SK-N-DZ (cell line): ENCODE data around the gene AP1AR.
"Not testable (repeated sequence)": the region's sequence is repeated elsewhere in the genome, so short reads cannot be mapped to it uniquely, and the experiment has no call there.

ENCODE experiments used
- DNase-seq: peaks from one replicate; pipeline ENCODE4 v3.0.0-alpha.2; 2015; ENCODE audit warnings: low spot score

Gene AP1AR

GRCh38 chr4:112279025-112279881 is 47.7 kb downstream of the AP1AR start:
- DNase-seq = no peak

- no peak for DNase-seq
These were observed 48.3 kb downstream of the AP1AR start for GRCh38 chr4:112279882-112280315.

GRCh38 chr4:112280386-112281056 is 48.9 kb downstream of the AP1AR start:
- DNase-seq = no peak

GRCh38 chr4:112281895-112282398 is 50.4 kb downstream of the AP1AR start:
- DNase-seq = not testable (repeated sequence)

GRCh38 chr4:112282860-112283667 is 51.5 kb downstream of the AP1AR start:
- no peak for DNase-seq

GRCh38 chr4:112284166-112284565 is 52.6 kb downstream of the AP1AR start:
- DNase-seq = no peak

- no peak for DNase-seq
These were observed 53.2 kb downstream of the AP1AR start for GRCh38 chr4:112284662-112285411.

- DNase-seq = no peak
These were observed 55.8 kb downstream of the AP1AR start for GRCh38 chr4:112287258-112287989.

- DNase-seq = no peak
These were observed 56.9 kb downstream of the AP1AR start for GRCh38 chr4:112288455-112288854.

- no peak for DNase-seq
These were observed 58.0 kb downstream of the AP1AR start for GRCh38 chr4:112289407-112290253.

- DNase-seq = no peak
These were observed 58.8 kb downstream of the AP1AR start for GRCh38 chr4:112290341-112290740.

GRCh38 chr4:112296949-112297880 is 65.6 kb downstream of the AP1AR start, which contains the start of gene ALPK1:
TSS of gene ALPK1 (plus strand) at chr4:112297369.
- DNase-seq = peak; percentile 29

GRCh38 chr4:112299721-112300120 is 68.1 kb downstream of the AP1AR start:
- DNase-seq = no peak

GRCh38 chr4:112302320-112303274 is 71.0 kb downstream of the AP1AR start:
- DNase-seq = no peak

- not testable (repeated sequence) for DNase-seq
These were observed 73.9 kb downstream of the AP1AR start for GRCh38 chr4:112305477-112305876.

- DNase-seq = peak; percentile 49
These were observed 77.7 kb downstream of the AP1AR start for GRCh38 chr4:112309263-112309791.

- DNase-seq = no peak
These were observed 79.9 kb downstream of the AP1AR start for GRCh38 chr4:112311516-112311915.
